ENCODE measurements around the gene CUEDC1. TPM values are rescaled to one million over a fixed set of nuclear protein-coding genes. Genes with fewer than 3 reads are reported as not detected.
A peak's percentile ranks its signal among the peaks of the same experiment; 100 is the strongest.

The CUEDC1 gene
- total and polyA plus RNA-seq, 2 of the 13 experiments (the other 11 are each of a cell fraction or from before 2014, with no cell fraction given) = 7.4 to 12.9 TPM

DNA sequence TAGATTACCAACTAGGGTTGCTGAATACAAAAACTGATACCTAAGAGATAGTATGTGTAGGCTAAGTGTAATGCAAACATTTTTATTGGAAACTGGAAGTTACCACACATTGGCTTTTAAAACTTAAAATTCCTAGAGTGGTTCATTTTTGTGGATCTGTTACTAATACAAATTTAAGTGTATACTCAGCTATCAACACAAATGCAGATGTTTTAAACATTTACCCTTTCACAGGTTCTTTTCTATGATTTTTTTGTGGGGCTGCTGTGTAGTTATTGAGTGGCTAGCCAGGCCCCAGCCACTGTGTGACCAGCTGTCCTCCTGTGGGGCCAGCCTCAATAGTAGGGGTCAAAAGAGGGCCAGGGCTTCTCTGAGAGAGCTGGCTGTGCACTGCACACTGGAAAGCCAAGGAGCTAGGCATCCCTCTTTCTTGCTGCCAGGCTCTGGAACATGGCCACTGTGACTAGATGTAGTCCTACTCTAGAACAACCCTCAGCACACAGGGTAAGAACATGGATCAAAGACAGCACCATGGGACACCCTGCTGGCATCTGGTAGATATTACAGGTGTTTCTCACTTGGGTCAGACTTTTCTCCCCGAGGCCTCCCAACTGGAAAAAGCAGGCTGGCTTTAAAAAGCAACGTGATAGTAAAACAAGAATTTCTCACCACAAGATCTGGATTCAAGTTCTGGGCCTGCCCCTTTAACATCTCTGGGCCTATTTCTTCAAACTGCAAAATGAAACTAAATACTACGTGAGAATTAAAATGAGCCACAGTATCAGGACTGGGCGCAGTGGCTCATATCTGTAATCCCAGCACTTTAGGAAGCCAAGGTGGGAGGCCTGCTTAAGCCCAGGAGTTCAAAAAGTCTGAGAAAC is 40.1 kb upstream of the CUEDC1 start (continued):
- TF ChIP-seq TCF7L2 (IDR thresholded peaks at IDR 0.05; ENCODE audit: low read depth, low read length) (no peak), EZH2 (conservative IDR thresholded peaks at IDR 0.05; ENCODE audit: low read depth, low read length) (no peak), SMAD3 (CRISPR knock-in tag; IDR thresholded peaks at IDR 0.05) (no peak), FOSL2 (CRISPR knock-in tag; IDR thresholded peaks at IDR 0.05) (peak; percentile 37; the same call in 1 of the 2 replicates), ZSCAN22 (CRISPR knock-in tag; IDR thresholded peaks at IDR 0.05) (no peak), ZC3H13 (CRISPR knock-in tag; IDR thresholded peaks at IDR 0.05) (no peak), DMAP1 (CRISPR knock-in tag; IDR thresholded peaks at IDR 0.05) (no peak), ZNF773 (CRISPR knock-in tag; IDR thresholded peaks at IDR 0.05; ENCODE audit: borderline replicate concordance) (no peak), ISL2 (CRISPR knock-in tag; IDR thresholded peaks at IDR 0.05) (0 out of 2 replicates have a peak, but pooled peaks have one; percentile 12), IRF2 (CRISPR knock-in tag; IDR thresholded peaks at IDR 0.05) (peak; percentile 72), KLF15 (CRISPR knock-in tag; IDR thresholded peaks at IDR 0.05; ENCODE audit: borderline replicate concordance) (no peak), ERF (CRISPR knock-in tag; IDR thresholded peaks at IDR 0.05) (peak; percentile 20; the same call in 1 of the 2 replicates), ZNF10 (CRISPR knock-in tag; IDR thresholded peaks at IDR 0.05; ENCODE audit: borderline replicate concordance, low read depth) (no peak), ZNF382 (CRISPR knock-in tag; IDR thresholded peaks at IDR 0.05; ENCODE audit: borderline replicate concordance) (no peak), NR2C2 (CRISPR knock-in tag; IDR thresholded peaks at IDR 0.05; ENCODE audit: borderline replicate concordance) (no peak), CEBPG (CRISPR knock-in tag; IDR thresholded peaks at IDR 0.05) (peak; percentile 9; the same call in 1 of the 2 replicates), SIX4 (CRISPR knock-in tag; IDR thresholded peaks at IDR 0.05) (0 out of 2 replicates have a peak, but pooled peaks have one; percentile 35), PHF21A (CRISPR knock-in tag; IDR thresholded peaks at IDR 0.05) (no peak), MATR3 (CRISPR knock-in tag; IDR thresholded peaks at IDR 0.05) (no peak), KAT8 (CRISPR knock-in tag; IDR thresholded peaks at IDR 0.05) (no peak), MAF1 (CRISPR knock-in tag; IDR thresholded peaks at IDR 0.05; ENCODE audit: borderline replicate concordance) (no peak), BHLHE40 (IDR thresholded peaks at IDR 0.05; ENCODE audit: low read length) (no peak), POLR2AphosphoS5 (IDR thresholded peaks at IDR 0.05; ENCODE audit: low read depth, low read length) (peak; percentile 56; the same call in 1 of the 2 replicates)
- TF ChIP-seq, protein P1, sequence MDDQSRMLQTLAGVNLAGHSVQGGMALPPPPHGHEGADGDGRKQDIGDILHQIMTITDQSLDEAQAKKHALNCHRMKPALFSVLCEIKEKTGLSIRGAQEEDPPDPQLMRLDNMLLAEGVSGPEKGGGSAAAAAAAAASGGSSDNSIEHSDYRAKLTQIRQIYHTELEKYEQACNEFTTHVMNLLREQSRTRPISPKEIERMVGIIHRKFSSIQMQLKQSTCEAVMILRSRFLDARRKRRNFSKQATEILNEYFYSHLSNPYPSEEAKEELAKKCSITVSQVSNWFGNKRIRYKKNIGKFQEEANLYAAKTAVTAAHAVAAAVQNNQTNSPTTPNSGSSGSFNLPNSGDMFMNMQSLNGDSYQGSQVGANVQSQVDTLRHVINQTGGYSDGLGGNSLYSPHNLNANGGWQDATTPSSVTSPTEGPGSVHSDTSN (CRISPR knock-in tag; IDR thresholded peaks at IDR 0.05; ENCODE audit: borderline replicate concordance) = no peak
- TF ChIP-seq, protein P2, sequence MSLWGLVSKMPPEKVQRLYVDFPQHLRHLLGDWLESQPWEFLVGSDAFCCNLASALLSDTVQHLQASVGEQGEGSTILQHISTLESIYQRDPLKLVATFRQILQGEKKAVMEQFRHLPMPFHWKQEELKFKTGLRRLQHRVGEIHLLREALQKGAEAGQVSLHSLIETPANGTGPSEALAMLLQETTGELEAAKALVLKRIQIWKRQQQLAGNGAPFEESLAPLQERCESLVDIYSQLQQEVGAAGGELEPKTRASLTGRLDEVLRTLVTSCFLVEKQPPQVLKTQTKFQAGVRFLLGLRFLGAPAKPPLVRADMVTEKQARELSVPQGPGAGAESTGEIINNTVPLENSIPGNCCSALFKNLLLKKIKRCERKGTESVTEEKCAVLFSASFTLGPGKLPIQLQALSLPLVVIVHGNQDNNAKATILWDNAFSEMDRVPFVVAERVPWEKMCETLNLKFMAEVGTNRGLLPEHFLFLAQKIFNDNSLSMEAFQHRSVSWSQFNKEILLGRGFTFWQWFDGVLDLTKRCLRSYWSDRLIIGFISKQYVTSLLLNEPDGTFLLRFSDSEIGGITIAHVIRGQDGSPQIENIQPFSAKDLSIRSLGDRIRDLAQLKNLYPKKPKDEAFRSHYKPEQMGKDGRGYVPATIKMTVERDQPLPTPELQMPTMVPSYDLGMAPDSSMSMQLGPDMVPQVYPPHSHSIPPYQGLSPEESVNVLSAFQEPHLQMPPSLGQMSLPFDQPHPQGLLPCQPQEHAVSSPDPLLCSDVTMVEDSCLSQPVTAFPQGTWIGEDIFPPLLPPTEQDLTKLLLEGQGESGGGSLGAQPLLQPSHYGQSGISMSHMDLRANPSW (CRISPR knock-in tag; IDR thresholded peaks at IDR 0.05; ENCODE audit: borderline replicate concordance) = no peak
- TF ChIP-seq, protein P3, sequence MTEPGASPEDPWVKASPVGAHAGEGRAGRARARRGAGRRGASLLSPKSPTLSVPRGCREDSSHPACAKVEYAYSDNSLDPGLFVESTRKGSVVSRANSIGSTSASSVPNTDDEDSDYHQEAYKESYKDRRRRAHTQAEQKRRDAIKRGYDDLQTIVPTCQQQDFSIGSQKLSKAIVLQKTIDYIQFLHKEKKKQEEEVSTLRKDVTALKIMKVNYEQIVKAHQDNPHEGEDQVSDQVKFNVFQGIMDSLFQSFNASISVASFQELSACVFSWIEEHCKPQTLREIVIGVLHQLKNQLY (CRISPR knock-in tag; IDR thresholded peaks at IDR 0.05) = 0 out of 2 replicates have a peak, but pooled peaks have one; percentile 25
- TF ChIP-seq, protein P4, sequence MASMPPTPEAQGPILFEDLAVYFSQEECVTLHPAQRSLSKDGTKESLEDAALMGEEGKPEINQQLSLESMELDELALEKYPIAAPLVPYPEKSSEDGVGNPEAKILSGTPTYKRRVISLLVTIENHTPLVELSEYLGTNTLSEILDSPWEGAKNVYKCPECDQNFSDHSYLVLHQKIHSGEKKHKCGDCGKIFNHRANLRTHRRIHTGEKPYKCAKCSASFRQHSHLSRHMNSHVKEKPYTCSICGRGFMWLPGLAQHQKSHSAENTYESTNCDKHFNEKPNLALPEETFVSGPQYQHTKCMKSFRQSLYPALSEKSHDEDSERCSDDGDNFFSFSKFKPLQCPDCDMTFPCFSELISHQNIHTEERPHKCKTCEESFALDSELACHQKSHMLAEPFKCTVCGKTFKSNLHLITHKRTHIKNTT (CRISPR knock-in tag; IDR thresholded peaks at IDR 0.05) = no peak

Data from HepG2 (cell line).